Activated B cell treated with CpG ODN at 0.5 μM for 24 hours (primary cell): ENCODE results near the gene CADM2. TPM values are rescaled to one million over a fixed set of nuclear protein-coding genes. Genes with fewer than 3 reads are reported as not detected.

Experiments used
- ATAC-seq: fragments of 200-7000 bp; cut with Tn5 transposase; one replicate; pipeline ENCODE4 v1.10.0; 2021; ENCODE audit warnings: low read depth, mild to moderate bottlenecking, moderate library complexity
- CTCF ChIA-PET: fragments of 350-600 bp; sonication (Branson Sonifier 250); formaldehyde crosslinking; loops from one replicate; lab custom pipeline; 2021; ENCODE audit warnings: antibody characterized with exemption; lab: Charles Lee
- POLR2A ChIA-PET: fragments of 350-600 bp; sonication (Branson Sonifier 250); formaldehyde crosslinking; loops from one replicate; lab custom pipeline; 2021; ENCODE audit warnings: antibody characterized with exemption; lab: Charles Lee
- DNase-seq: peaks from one replicate; pipeline ENCODE4 v3.0.0; 2022
- H3K27ac Mint-ChIP-seq: one replicate; pipeline ENCODE4 v1.8.0; 2020; ENCODE audit warnings: mixed read lengths
- H3K27me3 Mint-ChIP-seq: one replicate; pipeline ENCODE4 v1.8.0; 2021; ENCODE audit warnings: mixed read lengths
- H3K36me3 Mint-ChIP-seq: one replicate; pipeline ENCODE4 v1.8.0; 2021; ENCODE audit warnings: low read depth, mixed read lengths
- H3K4me1 Mint-ChIP-seq: one replicate; pipeline ENCODE4 v1.8.0; 2021; ENCODE audit warnings: mixed read lengths
- H3K4me3 Mint-ChIP-seq: one replicate; pipeline ENCODE4 v1.8.0; 2020; ENCODE audit warnings: mild to moderate bottlenecking, mixed read lengths
- H3K9me3 Mint-ChIP-seq: one replicate; pipeline ENCODE4 v1.8.0; 2020; ENCODE audit warnings: mixed read lengths
- CTCF ChIP-seq: fragments of 200-600 bp; IDR thresholded peaks from one replicate; pipeline ENCODE4 v1.8.0; 2022; ENCODE audit warnings: antibody characterized with exemption, mild to moderate bottlenecking
- intact Hi-C: fragments of 100-400 bp; cut with micrococcal nuclease; formaldehyde crosslinking; loops from one replicate; pipeline ENCODE4 v1.15.1; 2024
- total RNA-seq: library from RNA; stranded (reverse); gene quantifications from 2 replicates; pipeline ENCODE4 v1.2.3, GENCODE V29; 2022

CADM2 gene
- total RNA-seq, 1 donor from 2014 or later, result not detected

- no peaks in the 10 kb centered on the region for H3K27me3 Mint-ChIP-seq
- CTCF ChIA-PET, result no interaction called here
- no peaks in the 10 kb centered on the region for H3K36me3 Mint-ChIP-seq
These were observed 118.2 kb downstream of the CADM2 start for GRCh38 chr3:85077018-85077417.

GRCh38 chr3:85081191-85081906 lies 122.6 kb downstream of the CADM2 start:
- H3K27me3 Mint-ChIP-seq, result no peaks in the 10 kb centered on the region
- no peak for TF ChIP-seq CTCF
- ATAC-seq, result no peak
- H3K27ac Mint-ChIP-seq, result no peak overlapping the region
- intact Hi-C loops, result no loop called here
- ChIA-PET CTCF (no interaction called here), POLR2A (no interaction called here)
- peaks cover 3% of the 10 kb centered on the region for H3K9me3 Mint-ChIP-seq
- H3K36me3 Mint-ChIP-seq, result no peaks in the 10 kb centered on the region
- H3K4me3 Mint-ChIP-seq, result no peak overlapping the region
- DNase-seq, result no peak
- no peaks in the 10 kb centered on the region for H3K4me1 Mint-ChIP-seq

More at GRCh38 chr3:85077018-85077417, 118.2 kb downstream of the CADM2 start:
- Mint-ChIP-seq H3K27ac (no peak overlapping the region), H3K4me3 (no peak overlapping the region), H3K9me3 (no peaks in the 10 kb centered on the region), H3K4me1 (no peaks in the 10 kb centered on the region)
- no peak for TF ChIP-seq CTCF
- intact Hi-C loops, result no loop called here
- ATAC-seq (no peak), DNase-seq (no peak)
- POLR2A ChIA-PET, result no interaction called here

- ChIA-PET POLR2A (no interaction called here), CTCF (no interaction called here)
- no peak for TF ChIP-seq CTCF
These were observed 131.7 kb downstream of the CADM2 start for GRCh38 chr3:85090495-85090894.

GRCh38 chr3:85100316-85100715 lies 141.5 kb downstream of the CADM2 start:
- ChIA-PET CTCF (no interaction called here), POLR2A (interaction anchor here (0.6 kb wide), 1 partner anchor 131 kb away, joined by 3 read pairs; no protein-coding TSS in a partner anchor)
- no peak for TF ChIP-seq CTCF
- intact Hi-C loops, result no loop called here
- Mint-ChIP-seq H3K27ac (no peak overlapping the region), H3K4me1 (no peaks in the 10 kb centered on the region), H3K4me3 (no peak overlapping the region), H3K36me3 (no peaks in the 10 kb centered on the region), H3K27me3 (no peaks in the 10 kb centered on the region), H3K9me3 (peaks cover 10% of the 10 kb centered on the region)
- ATAC-seq (no peak), DNase-seq (no peak)

More at GRCh38 chr3:85090495-85090894, 131.7 kb downstream of the CADM2 start:
- intact Hi-C loops, result no loop called here
- ATAC-seq (no peak), DNase-seq (no peak)
- Mint-ChIP-seq H3K27ac (no peak overlapping the region), H3K4me3 (no peak overlapping the region), H3K9me3 (peaks cover 3% of the 10 kb centered on the region), H3K27me3 (no peaks in the 10 kb centered on the region), H3K4me1 (no peaks in the 10 kb centered on the region), H3K36me3 (no peaks in the 10 kb centered on the region)

- POLR2A ChIA-PET, result no interaction called here
- intact Hi-C loops, result no loop called here
- Mint-ChIP-seq H3K36me3 (no peaks in the 10 kb centered on the region), H3K4me3 (no peak overlapping the region), H3K4me1 (no peaks in the 10 kb centered on the region), H3K27ac (no peak overlapping the region), H3K9me3 (peaks cover 10% of the 10 kb centered on the region), H3K27me3 (no peaks in the 10 kb centered on the region)
- no peak for TF ChIP-seq CTCF
- DNase-seq (no peak), ATAC-seq (no peak)
- CTCF ChIA-PET, result no interaction called here
These were observed 144.0 kb downstream of the CADM2 start for GRCh38 chr3:85102781-85103180.
